GM18868 (cell line): ENCODE data around the gene TNPO2.
"Not testable (repeated sequence)": the region's sequence is repeated elsewhere in the genome, so short reads cannot be mapped to it uniquely, and the experiment has no call there.

Experiments used
- ATAC-seq: cut with Tn5 transposase; IDR thresholded peaks from one replicate; pipeline ENCODE4 v1.9.1; 2021; ENCODE audit warnings: mild to moderate bottlenecking, moderate library complexity; ENCODE audit not compliant: unreplicated experiment

The TNPO2 gene

DNA sequence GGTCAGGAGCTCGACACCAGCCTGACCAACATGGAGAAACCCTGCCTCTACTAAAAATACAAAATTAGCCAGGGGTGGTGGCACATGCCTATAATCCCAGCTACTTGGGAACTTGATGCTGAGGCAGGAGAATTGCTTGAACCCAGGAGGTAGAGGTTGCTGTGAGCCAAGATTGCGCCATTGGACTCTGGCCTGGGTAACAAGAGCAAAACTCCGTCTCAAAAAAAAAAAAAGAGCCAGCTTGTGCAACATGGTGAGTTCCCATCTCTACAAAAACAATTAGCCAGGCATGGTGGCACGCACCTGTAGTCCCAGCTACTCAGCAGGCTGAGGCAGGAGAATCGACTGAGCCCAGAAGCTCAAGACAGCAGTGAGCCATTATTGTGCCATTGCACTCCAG lies 45.7 kb downstream of the TNPO2 start:
- not testable (repeated sequence) for ATAC-seq

- no peak for ATAC-seq
Observed at GRCh38 chr19:12676928-12677327, 46.8 kb downstream of the TNPO2 start.

DNA sequence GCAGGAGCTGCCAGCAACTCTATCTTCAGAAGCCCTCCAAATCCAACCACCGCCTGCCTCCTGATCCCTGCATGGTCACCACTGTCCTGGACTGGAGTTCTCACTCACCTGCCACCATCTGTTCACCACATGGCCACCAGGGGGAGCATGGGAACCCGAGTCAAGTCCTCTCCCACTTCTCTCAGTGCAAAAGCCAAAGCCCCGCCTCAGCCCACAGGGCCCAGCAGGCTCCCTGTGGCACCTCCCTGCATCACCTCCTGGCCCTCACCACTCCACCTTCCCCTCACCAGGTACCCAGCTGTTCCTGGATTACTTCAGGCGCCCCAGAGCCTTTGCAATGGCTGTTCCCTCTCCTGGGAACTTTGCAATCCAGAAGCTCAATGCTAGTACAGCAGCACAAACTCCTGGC lies 47.3 kb downstream of the TNPO2 start:
- ATAC-seq: no peak

- no peak for ATAC-seq
Observed at GRCh38 chr19:12675940-12676339, 47.8 kb downstream of the TNPO2 start.

GRCh38 chr19:12675399-12675798 lies 48.3 kb downstream of the TNPO2 start:
- no peak for ATAC-seq

DNA sequence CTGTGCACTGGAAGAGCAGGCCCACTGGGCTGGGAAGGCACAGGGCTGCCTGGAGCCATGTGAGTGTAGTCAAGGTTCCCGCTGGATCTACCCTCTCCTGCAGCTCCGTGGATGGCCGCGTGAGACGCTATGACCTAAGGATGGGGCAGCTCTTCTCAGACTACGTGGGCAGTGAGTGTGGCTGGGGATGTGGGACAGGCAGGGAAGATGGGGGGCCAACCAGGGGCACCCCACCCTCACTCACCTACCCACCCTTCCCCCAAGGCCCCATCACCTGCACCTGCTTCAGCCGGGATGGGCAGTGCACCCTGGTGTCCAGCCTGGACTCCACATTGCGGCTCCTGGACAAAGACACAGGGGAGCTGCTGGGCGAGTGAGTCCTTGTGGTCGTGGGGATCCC lies 51.0 kb downstream of the TNPO2 start:
- no peak for ATAC-seq

GRCh38 chr19:12670159-12670928 lies 53.4 kb downstream of the TNPO2 start:
- ATAC-seq: no peak

- no peak for ATAC-seq
Observed at GRCh38 chr19:12669270-12670158, 54.2 kb downstream of the TNPO2 start.

DNA sequence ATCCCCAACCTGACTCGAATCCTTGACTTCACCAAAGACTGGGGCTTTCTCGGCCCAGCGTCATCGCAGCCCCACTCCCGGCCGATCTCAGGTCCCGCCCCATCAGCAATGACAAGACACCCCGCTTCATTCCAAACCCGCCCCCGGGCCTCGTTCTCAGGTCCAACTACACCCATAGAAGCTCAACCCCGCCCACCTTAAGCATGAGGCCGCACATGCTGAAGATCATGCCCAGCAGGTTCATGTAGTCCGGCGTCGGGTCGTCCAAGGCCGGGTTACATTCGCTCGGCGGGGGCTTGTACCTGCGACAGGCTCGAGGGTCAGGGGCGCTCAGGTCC lies 54.8 kb downstream of the TNPO2 start:
- no peak for ATAC-seq

DNA sequence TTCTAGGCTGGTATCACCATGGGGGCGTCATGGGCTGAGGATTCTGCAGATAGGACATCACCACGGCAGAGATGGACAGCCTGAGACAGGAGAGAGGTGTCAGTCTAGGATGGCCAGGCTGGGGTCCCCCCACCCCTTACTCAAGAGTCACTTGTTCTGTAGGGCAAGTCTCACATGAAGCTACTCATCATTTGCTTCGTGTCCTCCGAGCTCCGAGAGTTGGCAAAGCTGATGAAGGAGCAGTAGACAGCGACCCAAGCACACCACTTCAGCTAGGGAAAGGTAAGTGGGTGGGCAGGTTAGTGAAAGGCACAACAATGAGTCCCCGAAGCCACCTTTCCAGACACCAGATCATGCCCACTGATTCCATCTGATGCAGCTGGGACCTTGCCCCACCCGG lies 55.4 kb downstream of the TNPO2 start:
- no peak for ATAC-seq

DNA sequence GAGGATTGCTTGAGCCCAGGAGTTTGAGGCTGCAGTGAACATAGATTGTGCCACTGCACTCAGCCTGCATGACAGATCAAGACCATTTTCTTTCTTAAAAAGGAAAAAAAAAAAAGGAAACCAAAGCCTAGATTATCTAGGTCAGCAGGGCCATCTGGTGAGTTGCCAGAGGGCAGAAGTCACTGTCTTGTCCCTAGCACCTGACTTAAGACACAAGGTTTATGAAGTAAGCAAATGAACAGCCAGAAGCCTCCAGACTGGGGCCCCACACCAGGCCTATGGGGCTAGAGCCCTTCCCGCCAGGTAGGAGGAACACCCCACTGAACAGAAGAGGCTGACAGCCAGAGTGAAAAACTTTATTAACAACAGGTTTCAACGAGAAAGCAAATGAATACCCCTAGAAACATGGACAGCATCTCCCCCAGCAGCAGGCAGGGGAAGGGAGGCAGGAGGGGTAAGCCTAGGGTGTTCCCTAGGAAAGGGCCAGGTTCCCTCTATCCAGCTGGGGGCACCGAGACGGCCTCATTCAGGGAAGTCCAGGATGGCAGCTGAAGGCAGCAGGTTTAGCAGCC lies 55.9 kb downstream of the TNPO2 start:
- no peak for ATAC-seq

GRCh38 chr19:12666265-12667048 lies 57.3 kb downstream of the TNPO2 start, which contains the start of the genes MAN2B1 and WDR83:
Gene MAN2B1, minus strand, starts transcription at chr19:12666742. Its CDS starts 41 bp downstream, at chr19:12666701.
Gene WDR83, plus strand, starts transcription at chr19:12666807. Its CDS starts 2,984 bp downstream, at chr19:12669791.
- ATAC-seq: peak; percentile 51

DNA sequence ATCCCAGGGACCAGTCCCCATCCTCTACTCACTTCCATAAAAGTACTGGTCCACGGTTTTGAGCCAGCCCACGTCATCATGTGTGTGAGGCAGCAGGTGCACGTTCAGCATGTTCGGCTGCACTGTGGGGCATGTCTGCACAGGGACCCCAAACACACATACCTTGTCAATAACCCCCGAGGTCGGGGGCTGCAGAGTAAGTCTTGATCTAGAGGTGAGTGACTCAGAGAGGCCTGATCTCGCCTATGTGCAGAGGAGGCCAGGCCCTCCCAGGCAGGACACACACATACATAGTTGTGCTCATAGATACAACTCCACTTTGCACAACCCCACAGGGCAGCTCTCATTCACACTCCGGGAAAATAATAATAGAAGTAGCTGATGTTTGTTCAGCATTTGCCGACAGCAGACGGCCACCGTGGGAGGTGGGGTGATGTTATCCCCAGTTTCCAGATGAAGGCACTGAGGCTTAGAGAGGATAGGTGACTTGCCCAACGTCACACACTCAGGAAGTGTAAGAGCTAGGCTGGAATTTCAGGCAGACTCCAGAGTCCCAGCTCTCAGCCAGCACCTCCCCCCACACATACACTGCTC lies 58.0 kb downstream of the TNPO2 start:
- ATAC-seq: no peak

GRCh38 chr19:12665281-12665573 lies 58.5 kb downstream of the TNPO2 start:
- no peak for ATAC-seq

DNA sequence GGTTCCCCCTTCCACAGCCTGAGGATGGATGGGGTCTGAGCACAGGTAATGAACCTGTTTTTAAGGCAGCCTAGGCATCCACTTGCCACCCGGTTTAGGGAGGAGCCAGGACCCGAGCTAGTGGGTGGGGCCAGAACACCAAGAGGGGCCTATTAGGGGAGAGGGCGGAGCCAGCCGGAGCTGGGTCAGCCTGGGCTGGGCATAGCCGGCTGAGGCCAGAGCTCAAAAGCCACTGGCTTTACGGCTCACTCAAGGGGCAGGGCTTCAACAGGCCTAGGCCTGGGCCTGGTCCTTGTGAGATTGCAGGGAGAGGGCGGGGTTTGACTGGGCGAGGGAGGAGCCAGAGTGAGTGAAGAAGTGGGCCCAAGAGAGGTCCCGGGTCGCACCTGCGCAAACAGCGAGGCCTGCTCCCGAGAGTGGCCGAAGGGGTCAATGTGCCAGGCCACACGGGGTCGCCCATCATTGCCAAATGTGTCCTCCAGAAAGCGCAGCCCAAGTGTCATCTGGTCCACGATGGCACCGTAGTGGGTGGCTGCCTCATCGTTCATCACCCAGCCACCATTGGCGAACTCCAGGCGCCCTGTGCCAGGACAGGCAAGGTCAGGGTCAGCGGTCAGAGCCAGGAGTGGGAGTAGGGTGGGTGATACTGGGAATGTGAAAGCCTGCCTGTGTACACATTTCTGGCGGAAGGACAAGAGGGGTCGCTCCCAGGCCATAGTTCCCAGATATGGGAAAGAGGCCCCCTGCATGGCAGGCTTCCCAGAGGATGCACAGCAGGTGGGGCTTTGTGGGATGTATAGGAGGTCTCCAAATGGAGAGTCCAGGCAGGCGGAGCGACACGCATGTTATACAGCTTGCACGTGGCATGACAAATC lies 59.1 kb downstream of the TNPO2 start:
- ATAC-seq: no peak

DNA sequence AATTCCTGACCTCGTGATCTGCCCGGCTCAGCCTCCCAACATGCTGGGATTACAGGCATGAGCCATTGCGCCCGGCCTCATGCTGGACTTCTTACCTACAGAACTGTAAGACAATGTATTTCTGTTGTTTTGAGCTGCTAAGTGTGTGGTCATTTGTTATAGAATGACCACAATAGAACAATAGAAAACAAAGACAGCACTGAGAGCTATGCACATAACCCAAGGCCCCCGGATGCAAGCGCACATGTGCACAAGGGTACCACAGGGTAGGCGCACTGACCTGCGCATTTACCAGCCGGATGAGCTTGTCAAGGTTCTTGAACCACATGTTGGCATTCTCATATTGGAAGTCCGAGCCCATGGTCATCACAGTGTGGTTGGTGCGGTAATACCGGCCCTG lies 62.8 kb downstream of the TNPO2 start:
- no peak for ATAC-seq

DNA sequence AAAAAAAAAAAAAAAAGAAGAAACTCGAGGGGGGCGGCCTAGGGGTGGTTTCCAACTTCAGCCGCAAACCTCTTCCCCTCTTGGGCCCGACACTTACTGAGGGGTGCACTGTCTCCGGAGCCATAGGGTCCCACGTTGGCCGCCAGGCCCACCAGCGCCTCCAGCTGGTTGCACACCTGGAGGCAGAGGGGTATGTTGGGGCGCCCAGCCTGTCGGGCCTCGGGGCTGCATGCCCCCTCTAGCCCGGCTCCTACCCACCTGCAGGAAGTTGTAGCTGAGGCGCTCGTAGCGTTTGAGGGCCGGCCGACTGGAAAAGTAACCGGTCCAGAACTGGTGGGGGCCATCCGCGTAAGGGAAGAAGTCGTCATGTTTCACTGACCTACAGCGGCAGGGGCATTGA lies 65.8 kb downstream of the TNPO2 start:
- no peak for ATAC-seq

- ATAC-seq: no peak
Observed at GRCh38 chr19:12656899-12657571, 66.7 kb downstream of the TNPO2 start.

DNA sequence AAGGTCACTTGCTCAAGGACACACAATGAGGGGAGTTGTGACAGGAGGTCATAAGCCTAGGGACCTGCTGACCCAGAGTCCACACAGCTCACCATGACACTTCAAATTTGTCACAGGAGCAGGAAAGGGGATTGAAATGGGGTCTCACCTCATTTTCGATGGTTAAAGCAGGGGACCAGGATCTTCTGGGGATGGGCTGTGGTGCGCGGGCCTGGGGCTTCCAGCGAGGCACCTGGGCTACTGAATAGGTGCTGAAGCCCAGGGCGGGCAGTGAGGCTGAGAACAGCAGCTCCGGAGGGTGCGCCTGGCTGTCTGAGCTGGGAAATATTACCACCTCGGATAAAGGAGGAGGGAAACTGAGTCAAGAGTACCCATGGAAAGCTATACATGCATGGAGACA lies 68.2 kb downstream of the TNPO2 start:
- ATAC-seq: no peak
